Activated T-cell treated with anti-CD3 and anti-CD28 coated beads for 24 hours (primary cell): ENCODE results near the gene HSF5.
"Not testable (repeated sequence)": the region's sequence is repeated elsewhere in the genome, so short reads cannot be mapped to it uniquely, and the experiment has no call there.

Experiments
- DNase-seq: peaks from one replicate; pipeline ENCODE4 v3.0.0-alpha.2; 2020; ENCODE audit warnings: low read depth

The HSF5 gene

GRCh38 chr17:58412961-58413586 is 75.1 kb downstream of the HSF5 start:
- no peak for DNase-seq

- no peak for DNase-seq
Measured at GRCh38 chr17:58412064-58412703, 76.0 kb downstream of the HSF5 start.

- DNase-seq = no peak
Measured at GRCh38 chr17:58411408-58411894, 76.8 kb downstream of the HSF5 start.

DNA sequence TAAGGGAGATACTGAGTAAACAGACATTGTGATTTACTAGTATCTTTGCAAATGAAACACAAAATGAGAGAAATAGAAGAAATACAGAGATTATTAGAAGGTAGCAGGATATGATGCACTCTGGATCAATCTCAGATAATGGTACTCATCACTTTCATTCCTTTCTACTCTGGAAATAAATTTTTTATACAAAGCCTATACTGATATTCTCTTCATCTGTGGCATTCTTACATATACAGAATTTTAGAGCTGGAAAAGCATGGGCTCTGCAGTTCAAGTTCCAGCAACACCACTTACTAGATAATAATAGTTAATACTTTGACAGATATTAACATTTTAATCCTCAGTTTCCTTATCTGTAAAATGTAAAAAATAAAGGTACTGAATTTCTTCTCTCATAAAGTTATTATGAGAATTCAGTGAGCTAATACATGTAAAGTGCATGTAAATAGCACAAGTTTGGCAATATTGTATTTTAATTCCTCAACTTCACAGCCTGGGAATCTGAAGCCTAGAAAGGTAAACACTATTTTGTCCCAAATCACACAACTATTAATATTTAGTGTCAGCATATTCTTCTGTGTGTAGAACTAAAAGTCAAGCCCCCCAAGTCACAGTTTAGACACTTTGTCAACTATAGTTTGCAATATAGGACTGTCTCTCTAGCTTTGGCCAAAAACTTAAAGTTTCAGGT is 77.3 kb downstream of the HSF5 start:
- DNase-seq = no peak

DNA sequence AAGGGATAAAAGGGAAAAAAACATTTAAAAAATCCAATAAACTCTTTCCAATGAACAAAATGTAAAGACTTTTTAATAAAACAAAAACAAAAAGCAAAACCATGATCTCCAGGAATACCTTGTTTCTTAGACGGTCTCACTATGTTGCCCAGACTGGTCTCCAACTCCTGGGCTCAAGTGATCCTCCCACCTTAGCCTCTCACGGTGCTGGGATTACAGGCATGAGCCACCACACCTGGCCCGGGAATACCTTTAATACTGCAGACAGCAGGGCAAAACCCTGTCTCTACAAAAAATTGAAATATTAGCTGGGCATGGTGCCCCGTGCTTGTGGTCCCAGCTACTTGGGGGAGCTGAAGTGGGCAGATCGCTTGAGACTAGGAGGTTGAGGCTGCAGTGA is 78.8 kb downstream of the HSF5 start:
- DNase-seq = no peak

GRCh38 chr17:58403311-58403710 is 84.9 kb downstream of the HSF5 start:
- DNase-seq = no peak

GRCh38 chr17:58402679-58403078 is 85.5 kb downstream of the HSF5 start:
- no peak for DNase-seq

- DNase-seq = no peak
Measured at GRCh38 chr17:58402047-58402446, 86.2 kb downstream of the HSF5 start.

- DNase-seq = no peak
Measured at GRCh38 chr17:58401287-58401686, 86.9 kb downstream of the HSF5 start.

GRCh38 chr17:58400826-58401225 is 87.4 kb downstream of the HSF5 start:
- no peak for DNase-seq

- DNase-seq = no peak
Measured at GRCh38 chr17:58399974-58400373, 88.2 kb downstream of the HSF5 start.

DNA sequence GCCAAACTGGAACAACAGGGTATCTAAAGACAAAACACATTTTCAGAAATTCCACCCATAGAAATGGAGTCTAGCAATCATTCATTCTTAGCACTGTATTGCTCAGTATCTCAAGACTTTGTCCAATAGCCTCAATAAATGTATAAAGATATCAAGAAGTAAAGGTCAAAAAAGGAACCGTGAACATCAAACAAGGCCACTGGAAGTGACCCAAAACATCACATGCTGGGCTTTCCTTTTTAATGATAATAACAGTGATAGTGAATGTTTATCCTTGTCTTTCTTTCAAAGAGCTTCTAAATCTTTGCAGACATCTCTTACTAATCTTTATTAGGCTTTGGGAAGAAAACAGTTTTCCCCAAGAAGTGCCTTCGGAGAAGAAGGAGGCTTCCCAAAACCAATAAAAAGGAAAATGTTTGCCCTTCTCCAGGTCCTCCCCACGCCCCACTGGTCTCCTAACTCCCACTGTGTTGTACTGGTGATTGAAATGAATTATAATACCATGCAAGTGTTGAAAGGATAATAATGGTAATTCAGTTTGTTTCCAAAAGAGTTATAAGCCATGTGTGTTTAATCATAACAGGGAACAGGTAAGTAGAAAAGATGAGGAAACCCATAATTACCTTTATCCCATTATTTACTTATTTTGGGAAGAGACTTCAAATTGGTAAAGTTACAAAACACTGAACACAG is 89.5 kb downstream of the HSF5 start:
- DNase-seq = no peak

DNA sequence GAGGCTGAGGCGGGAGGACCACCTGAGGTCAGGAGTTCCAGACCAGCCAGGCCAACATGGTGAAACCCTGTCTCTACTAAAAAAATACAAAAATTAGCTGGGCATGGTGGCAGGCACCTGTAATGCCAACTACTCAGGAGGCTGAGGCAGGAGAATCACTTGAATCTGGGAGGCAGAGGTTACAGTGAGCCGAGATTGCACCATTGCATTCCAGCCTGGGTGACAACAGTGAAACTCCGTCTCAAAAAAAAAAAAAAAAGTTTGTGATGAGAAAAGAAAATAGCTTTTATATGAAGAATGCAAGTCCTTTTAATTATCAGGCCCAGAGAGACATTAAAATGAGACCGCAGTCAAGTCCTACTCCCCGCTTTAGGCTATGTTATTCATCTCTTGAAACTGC is 90.8 kb downstream of the HSF5 start:
- DNase-seq = not testable (repeated sequence)

GRCh38 chr17:58396173-58396572 is 92.0 kb downstream of the HSF5 start:
- DNase-seq = no peak

DNA sequence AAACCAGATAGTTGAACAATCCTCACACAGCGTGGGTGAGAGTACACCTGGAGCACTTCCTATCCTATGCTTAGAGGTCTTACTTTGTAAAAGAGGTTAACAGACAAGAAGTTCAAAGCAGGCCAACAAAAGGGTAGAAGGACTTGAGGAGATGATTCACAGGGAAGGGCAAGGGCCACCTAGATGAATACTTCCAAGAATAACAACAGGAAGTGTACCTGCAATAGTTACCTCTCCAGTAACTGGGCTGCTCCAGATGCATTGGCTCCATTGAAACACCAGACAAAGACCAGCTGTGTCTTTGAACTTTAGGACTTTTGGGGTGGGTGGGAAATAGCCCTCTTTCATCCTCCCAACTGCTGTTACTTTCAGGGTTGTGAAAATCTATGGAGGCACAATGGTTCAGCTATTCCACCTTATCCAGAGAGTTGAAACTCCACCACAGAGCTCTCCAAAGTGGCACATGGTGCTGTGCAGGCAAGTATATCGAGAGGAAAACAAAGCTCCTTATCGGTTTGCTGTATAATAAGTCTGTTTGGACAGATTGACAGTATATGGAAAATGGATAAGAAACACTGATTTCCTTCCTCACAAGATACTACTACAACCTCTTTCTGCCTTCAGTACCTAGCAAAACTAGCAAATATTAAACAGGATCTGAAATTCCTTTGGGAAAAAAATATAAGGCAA is 93.5 kb downstream of the HSF5 start:
- no peak for DNase-seq

DNA sequence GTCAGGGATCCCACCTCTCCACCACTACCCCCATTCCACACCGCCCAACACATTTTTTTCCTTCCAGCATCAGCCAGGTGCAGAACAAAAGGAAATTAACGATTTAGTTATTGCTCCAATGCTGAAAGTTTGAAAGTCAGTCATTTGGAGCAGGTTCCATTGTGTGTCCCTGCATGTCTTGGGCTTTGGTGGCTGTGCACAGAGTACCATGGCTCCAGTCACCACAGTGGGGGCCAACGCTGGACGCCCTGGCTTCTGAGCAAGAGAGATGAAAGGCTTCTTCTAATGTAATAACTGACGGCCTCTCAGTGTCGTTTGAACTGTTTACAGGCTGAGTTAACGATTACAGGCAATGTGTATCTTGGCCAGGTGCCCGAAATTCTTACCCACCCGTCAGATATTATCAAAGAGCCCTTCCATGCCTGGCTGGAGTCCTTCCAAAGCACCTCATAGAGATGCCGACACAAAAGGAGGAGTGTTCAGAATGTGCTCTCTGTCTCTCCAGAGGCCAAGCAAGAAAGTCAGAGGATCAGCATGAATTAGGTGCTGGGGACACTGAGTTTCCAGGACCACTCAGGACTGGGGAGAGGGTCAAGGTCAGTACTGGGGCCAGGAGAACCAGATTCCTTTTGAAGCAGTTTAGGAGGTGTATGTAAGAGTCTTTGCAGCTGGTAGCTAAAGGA is 96.8 kb downstream of the HSF5 start:
- no peak for DNase-seq

DNA sequence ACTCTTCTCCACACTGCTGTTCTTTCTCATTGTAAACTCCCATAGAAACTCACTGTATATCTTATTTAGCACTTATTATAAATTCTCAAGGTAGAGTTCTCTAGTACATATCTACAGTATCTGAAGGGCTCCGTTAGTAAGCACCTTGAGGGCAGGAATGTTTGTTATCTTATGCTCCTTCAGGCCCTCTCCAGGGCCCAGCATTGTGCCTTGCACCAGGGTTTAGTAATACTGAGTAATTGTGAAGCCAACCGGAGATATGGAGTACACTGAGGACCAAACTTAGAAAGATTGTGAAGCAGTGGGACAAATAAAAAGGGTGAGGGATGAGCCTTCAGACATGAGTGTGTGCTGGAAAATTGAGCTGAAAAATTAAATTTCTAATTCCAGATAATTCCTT is 97.3 kb downstream of the HSF5 start:
- DNase-seq = no peak

DNA sequence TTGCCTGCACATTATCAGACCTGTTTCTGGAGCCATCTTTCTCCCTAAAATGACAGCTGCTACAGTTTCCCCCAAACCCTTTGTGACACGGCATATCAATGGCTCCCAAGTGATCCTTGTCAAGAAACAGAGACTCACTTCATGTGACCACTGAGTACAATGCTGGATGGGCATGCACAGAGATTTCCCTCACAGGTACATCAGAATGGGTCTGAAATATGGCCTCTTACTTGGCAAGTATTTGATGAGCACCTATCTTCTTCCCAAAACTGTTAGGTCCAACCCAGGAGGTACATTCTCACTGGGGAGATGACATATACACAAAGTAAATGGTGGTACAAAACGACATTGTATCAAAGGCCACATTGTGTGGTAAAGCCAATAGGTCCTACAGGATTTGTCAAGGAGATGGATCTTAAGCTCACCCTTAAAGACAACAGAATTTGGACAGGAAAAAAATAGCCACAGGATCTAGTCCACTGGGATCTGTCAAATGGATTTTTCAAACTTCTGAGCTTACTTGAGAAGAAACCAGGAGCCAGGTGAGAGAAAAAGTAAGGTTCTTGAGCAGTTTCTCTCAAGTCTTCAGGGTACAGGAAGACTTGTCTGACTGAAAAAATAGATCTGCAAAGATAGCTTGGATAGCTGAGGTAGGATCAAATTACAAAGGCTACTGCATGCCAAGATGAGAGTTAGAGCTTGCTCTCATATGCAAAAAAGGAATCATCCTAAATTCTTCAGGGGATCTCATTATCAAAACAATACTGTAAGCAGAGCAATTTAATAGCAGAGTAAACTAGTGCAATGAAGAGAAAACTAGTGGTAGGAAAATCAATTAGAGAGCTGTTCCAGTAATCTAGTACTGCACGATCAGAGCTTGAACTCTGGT is 99.7 kb downstream of the HSF5 start:
- DNase-seq = no peak

DNA sequence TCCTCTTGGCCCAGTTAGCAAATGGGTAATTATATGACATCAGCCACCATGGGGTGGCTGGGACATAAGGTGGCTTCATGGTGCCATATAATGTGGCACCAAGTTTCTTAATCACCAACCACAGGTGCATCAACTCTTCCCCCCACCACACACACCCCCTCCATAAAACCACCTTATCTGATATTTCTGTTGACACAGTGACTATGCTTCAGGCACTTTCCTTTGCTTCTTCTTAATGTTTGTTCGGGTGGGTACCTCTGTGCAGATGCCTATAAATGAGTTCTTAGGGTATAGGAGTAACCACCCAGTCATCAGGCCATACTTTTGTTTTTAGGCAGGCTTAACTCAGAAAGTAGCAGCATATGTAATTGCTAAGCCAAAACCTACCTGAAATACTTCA is 100.4 kb downstream of the HSF5 start:
- DNase-seq = no peak

DNA sequence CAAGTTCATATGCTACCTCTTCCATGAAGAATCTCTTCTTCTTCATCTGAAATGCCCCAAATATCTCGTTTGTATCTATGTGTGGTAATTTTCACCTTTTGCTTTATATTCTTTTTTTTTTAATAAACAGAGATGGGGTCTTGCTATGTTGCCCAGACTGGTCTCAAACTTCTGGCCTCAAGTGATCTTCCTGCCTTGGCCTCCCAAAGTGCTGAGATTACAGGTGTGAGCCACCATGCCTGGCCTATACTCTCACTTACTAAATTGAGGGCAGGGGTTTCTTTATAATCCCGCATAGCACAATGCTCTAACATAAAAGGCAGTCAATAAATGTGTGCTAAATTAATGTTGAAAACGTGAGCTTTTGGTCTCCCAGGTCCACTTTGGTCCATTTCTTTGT is 101.5 kb downstream of the HSF5 start:
- DNase-seq = no peak
